AG09309 (cell line): ENCODE measurements around the gene CENPW.

Experiments
- DNase-seq: peaks from one replicate; pipeline ENCODE4 v3.0.0-alpha.2; 2010; ENCODE audit warnings: low read depth
- H3K4me3 ChIP-seq: 2 replicates; pipeline ENCODE4 v1.5.1; 2011; ENCODE audit warnings: mild to moderate bottlenecking, low read depth, low read length, moderate library complexity; ENCODE audit not compliant: control insufficient read depth
- TF ChIP-seq, protein P1 (sequence below): IDR thresholded peaks from 2 replicates; pipeline ENCODE4 v1.5.1; 2011; ENCODE audit warnings: mild to moderate bottlenecking, low read depth, low read length, inconsistent platforms; ENCODE audit not compliant: insufficient read depth, control insufficient read depth; ENCODE audit errors: missing control alignments

Gene CENPW

DNA sequence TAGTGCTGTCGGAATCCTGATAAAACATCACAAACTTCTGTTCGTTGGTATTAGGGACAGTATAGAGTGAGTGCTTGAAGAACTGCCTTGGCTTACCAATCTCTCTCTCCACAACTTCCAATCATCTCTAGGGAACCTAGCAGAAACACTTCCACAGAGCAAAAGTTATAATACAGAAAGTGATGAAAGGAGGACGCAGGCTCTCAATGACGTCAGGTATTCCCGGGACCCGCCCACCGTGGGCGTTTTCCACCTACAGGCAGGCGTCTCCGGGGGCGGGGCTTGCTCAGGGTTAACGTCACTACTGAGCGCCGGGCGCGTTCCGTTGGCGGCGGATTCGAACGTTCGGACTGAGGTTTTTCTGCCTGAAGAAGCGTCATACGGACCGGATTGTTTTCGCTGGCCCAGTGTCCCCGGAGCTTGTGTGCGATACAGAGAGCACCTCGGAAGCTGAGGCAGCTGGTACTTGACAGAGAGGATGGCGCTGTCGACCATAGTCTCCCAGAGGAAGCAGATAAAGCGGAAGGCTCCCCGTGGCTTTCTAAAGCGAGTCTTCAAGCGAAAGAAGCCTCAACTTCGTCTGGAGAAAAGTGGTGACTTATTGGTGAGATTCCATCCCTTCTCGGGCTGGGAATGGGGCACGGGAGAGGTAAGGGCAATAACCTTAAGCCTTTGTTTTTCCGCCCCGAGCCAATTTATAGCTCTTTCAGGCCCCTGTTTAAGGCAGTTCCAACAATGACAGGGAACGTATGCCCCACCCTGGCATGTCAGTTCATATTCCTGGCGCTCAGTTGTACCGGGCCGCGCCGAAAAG, at the start of gene CENPW:
Gene CENPW (plus strand): TSS at position 320 of the 814 bp plus-strand sequence. CDS start 159 bp downstream, at position 479.
- TF ChIP-seq, protein P1, sequence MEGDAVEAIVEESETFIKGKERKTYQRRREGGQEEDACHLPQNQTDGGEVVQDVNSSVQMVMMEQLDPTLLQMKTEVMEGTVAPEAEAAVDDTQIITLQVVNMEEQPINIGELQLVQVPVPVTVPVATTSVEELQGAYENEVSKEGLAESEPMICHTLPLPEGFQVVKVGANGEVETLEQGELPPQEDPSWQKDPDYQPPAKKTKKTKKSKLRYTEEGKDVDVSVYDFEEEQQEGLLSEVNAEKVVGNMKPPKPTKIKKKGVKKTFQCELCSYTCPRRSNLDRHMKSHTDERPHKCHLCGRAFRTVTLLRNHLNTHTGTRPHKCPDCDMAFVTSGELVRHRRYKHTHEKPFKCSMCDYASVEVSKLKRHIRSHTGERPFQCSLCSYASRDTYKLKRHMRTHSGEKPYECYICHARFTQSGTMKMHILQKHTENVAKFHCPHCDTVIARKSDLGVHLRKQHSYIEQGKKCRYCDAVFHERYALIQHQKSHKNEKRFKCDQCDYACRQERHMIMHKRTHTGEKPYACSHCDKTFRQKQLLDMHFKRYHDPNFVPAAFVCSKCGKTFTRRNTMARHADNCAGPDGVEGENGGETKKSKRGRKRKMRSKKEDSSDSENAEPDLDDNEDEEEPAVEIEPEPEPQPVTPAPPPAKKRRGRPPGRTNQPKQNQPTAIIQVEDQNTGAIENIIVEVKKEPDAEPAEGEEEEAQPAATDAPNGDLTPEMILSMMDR: no peak
- peak within 1 kb of the TSS; percentile 56 for H3K4me3 ChIP-seq
- peak; percentile 2 for DNase-seq

DNA sequence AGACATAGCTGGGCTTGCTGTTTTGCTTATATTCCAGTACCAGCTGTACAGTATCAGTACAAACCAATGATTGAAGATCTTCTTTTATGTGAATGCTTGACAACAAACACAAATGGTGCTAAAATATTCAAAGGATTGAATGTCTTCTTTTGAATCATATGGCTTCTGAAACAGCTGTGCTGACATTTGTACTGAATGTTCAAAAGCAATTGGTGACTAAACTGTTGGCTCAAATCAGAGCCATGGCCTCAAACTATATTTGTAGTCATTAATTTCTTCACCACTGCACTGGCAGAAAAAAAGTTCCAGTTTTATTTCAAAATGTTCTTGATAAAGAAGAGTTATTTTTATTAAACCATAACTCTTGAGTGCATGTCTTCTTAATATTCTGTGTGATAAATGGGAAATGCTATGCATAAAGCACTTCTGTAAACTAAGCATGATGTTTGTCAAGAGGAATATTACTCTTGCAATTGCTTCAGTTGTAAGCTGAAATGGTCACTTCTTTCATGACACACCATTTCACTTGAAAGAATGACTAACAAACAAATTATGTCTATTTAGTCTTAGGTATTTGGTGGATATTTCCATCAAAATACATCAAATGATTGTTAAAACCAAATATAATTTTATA, 45.9 kb upstream of the CENPW start:
- DNase-seq: no peak
- H3K4me3 ChIP-seq: no peak overlapping the region
- TF ChIP-seq, protein P1: no peak

DNA sequence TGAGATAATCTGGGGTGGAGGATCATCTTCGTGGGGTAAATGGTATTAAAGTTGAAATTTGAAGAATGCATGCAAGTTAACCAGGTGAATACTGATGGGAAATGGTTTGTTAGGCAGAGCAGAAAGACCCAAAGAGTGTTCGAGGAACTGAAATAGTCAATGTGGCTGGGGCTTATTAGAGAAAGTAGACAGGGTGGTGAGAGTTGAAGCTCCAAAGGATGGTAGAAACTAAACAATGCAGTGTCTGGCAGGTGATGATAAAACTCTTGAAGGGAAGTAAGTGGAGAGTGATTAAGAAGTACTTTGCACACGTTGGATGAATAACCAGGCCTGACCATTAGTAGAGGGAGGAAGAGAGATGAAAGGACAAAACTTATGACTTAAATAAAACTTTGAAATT, 39.8 kb upstream of the CENPW start:
- DNase-seq: no peak
- TF ChIP-seq, protein P1: no peak
- H3K4me3 ChIP-seq: no peak overlapping the region

DNA sequence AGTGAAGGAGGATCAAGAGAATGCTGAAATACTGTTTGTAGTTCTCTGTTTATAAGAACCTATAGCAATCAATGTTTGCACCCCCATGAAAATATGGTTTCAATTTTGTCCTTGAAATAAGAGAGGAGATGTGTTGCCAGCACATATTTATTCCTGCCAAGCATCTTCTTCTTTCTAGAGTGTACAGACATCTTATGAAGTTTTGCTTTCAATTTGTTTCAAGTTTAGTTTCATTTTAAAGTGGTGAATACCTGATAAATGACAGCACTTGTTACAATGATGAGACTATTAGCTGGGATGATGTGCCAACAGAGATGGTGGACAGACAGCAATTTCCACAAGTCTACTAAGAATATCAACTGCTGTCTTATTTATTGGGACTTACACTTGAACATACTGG, 39.2 kb upstream of the CENPW start:
- TF ChIP-seq, protein P1: no peak
- no peak overlapping the region for H3K4me3 ChIP-seq
- no peak for DNase-seq

DNA sequence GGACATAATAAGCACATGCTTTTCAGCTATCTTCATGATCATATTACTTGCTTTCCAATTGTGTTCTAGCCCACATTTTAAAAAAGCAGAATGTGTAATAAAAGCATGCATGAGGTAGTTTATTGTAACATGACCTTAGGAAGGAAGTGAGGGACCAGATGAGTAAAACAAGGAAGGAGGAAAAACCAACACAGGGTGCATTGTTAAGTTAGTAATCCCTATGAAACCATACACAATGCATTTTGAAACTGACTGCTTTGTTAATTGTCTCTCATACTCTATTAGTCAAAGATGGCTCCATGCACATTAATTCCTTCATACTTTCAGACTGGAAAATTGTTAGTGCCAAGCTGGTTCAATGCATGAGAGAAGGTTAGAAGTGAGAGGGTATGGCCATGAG, 37.7 kb upstream of the CENPW start:
- H3K4me3 ChIP-seq: no peak overlapping the region
- TF ChIP-seq, protein P1: no peak
- no peak for DNase-seq

DNA sequence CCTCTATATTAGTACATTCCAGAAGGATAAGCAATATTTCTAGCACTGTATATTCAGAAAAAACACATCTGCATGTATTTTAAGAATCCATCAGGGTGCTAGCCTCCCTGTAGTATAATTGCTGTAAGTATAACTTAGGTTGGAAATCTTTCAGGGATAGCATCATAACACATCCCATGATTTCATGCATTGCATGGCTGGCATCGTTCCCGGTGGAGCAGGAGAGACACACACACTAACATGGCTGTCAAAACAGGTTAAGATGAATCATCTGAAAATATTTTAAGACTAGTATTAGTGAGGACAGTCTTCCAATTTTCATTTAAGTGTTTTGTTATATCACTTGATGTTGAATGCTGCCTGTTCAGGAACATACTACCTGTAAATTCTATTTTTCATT, 32.1 kb upstream of the CENPW start:
- peak; percentile 4 for DNase-seq
- TF ChIP-seq, protein P1: no peak
- no peak overlapping the region for H3K4me3 ChIP-seq
